DMS79 (cell line): ENCODE results near the gene OXER1.

Experiments
- DNase-seq: peaks from one replicate; lab custom pipeline; 2025; lab: John Stamatoyannopoulos, UW

Gene OXER1

GRCh38 chr2:42769583-42770287 is 5.8 kb upstream of the OXER1 start:
- DNase-seq = no peak

DNA sequence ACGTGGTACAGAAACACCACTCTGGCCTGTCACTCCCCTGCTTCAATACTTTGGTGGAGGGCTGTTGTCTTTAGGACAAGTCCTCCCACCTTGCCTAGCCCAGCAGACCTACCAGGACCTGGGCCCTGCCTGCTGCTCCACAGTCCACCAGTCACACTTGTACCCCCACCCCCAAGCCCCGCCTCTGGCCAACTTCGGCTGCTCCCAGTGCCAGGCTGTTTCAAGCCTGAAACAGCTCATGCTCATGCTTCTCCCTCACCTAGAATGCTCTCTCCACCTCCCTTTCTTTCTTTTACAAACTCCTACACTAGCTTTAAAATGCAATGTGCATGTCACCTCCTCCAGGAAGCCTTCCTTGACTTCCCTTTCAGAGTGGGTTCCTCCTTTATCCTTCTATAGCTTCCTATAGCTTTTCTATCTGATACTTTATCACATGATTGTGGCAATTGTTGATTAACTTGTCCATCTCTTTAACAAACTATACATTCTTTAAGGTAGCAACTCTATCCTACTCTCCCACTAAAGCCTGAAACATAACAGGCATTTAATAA is 4.8 kb upstream of the OXER1 start:
- DNase-seq = no peak

- DNase-seq = no peak
Observed at GRCh38 chr2:42767899-42768705, 4.2 kb upstream of the OXER1 start.

DNA sequence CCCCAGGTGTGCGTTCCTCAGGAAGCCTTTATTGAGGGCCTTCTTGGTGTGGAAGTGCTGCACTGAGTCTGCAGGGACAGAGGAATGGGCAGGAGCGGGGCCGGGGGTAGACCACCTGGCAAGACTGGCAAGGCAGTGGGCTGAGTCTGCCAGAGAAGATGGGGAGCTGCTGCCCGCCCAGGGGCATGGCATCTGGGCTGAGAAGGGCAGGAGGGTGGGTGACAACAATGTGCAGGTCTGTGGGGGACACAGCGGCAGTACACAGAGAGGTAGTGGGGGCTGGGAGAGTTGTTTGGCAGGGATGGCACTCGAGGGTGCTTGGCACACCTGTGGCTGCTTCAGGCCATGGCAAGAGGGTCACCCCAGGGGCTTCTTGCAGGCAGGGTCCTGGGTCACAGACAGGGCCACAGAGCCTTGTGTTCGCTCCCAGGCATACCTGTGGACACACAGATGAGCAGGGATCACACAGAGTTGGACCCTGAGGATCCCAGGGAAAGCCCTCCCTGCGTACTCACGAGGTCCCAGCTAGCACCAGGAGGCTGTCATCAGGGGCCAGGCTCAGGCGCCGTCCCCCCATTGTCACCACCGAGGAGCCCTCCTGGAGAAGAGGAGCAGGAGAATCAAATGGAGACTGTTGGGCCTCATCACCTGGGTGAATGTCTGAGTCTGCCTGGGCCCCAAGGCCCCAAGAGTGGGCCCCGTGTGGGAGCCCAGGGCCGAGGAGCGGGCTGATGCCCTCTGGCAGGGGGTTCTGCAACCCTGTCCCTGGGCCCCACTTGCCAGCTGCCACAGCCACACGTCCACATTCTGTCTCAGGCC is 3.4 kb upstream of the OXER1 start:
- no peak for DNase-seq

DNA sequence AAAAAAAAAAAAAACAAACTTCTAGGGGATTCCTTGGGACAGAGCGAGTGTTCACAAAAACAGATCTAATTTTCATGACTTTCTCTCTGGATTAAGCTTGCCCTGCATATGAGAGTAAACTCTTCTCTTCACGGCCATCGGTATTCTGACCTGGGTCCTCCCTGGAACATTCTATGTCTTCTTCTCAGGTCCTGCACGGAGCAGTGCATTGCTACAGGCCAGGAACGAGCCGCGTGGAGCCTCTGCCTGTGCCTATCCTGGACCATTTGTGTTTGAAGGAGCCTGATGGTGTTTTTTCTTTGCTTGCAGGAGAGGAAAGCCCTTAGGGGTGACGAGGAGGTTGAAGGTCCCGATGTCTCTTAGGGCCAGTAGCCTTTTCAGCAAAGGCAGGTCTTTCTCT is 1.8 kb upstream of the OXER1 start:
- no peak for DNase-seq

DNA sequence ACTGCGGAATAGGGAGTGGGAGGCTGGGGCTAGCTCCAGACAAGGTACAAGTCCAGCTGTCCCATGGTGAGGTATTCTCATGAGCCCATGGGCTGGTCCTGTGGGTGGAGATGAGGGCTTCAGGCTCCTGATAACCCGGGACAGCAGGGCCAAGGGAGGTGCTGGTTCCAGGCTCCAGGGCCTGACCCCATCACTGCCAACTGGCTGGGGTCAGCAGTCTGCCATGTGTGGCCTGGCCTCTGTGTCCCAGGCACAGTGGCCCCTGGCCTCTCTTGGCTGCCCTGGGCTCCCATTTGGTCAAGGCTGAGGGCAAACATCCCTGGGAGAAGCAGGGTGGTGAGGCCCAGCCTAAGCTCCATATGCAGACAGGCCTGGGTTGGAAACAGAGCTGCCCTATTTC is 966 bp upstream of the OXER1 start:
- no peak for DNase-seq

DNA sequence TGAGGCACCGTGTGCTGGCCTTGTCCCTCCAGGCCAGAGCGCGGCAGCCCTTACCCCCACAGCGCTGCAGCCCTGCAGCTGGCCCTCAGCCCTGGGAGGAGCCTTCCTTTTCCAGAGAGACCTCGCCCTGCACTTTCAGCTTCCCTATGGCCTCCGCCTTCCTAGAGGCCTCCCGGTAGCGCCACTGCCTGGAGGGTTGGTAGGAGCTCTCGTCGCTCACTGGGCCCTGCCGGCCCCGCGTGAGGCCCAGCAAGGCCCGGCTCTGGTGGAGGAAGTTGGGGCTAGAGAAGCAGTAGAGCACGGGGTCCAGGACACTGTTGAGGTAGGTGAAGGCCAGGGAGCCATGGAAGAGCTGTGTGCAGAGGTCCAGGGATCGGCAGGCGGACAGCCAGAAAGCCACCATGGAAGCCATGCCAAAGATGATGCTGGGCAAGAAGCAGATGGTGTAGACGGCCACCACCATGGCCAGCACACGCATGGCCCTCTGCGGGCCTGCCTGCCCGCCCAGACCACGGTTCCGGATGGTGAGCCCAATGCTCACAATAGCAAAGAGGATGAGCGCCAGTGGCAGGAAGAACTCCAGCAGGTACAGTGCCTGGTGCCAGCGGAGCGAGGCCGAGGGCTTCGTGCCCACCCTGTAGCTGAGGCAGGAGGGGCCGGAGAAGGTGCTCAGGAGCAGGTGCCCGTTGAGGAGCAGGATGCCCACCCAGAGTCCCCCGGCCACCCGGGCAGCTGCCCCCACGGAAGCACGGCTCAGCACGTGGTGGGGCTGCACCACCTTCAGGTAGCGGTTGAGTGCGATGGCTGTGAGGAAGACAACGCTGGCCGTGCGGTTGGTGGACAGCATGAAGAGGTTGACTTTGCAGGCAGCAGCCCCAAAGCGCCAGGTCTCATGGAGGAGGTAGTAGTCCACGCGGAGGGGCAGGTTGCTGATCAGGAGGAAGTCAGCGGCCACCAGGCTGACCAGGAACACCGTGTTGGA is 821 bp downstream of the OXER1 start:
- DNase-seq = no peak

GRCh38 chr2:42762155-42762554 is 1.8 kb downstream of the OXER1 start:
- no peak for DNase-seq

DNA sequence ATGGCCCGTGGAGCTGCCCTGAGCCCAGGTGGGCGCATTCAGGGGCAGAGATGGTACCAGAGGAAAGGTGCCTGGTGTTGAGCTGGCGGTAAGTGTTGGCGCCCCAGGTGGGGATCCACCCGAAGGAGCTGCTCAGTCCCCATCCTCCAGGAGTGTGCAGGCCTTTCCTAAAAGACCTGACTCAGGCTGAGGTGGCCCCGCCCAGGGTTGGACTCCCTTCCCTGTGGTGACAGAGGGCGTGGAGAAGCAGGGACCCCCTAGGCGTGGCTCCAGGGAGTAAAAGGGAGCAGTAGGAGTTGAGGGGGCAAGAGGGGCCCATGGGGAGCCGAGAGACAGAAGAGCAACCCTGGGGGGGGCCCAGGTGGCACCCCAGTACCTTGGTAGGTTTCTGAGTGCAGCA is 2.4 kb downstream of the OXER1 start:
- no peak for DNase-seq

GRCh38 chr2:42758751-42759150 is 5.2 kb downstream of the OXER1 start:
- DNase-seq = no peak

GRCh38 chr2:42757981-42758740 is 5.8 kb downstream of the OXER1 start:
- no peak for DNase-seq

- no peak for DNase-seq
Observed at GRCh38 chr2:42756966-42757513, 6.9 kb downstream of the OXER1 start.

DNA sequence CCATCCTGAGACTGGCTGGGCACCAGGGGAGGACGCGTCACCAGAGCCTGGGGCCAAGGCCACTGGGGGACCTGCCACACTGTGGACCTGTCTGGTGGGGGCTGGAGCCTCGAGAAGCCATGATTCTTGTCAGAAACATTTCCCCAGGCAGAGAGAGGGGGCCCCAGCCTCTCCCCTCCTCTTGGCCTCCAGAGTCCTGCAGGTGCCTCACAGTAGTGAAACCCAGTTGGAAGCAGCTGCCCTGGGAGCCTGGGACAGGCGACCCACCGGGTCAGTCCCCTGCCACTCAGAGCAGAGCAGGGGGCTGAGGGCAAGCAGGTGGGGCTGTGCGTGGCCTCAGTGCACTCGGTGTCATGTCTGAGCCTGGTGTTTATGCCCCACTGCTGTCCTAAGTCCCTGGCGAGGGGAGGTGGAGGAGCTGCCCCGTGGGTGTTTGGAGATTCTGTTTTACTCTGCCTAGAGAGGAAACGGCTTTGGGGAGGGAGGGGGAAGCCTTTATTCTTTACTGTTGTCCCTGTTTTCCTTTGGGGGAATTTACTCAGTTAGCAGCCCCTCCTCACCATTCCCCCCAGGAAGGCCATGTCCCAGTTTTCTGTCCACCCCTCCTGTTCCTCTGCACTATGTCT is 7.7 kb downstream of the OXER1 start:
- no peak for DNase-seq

DNA sequence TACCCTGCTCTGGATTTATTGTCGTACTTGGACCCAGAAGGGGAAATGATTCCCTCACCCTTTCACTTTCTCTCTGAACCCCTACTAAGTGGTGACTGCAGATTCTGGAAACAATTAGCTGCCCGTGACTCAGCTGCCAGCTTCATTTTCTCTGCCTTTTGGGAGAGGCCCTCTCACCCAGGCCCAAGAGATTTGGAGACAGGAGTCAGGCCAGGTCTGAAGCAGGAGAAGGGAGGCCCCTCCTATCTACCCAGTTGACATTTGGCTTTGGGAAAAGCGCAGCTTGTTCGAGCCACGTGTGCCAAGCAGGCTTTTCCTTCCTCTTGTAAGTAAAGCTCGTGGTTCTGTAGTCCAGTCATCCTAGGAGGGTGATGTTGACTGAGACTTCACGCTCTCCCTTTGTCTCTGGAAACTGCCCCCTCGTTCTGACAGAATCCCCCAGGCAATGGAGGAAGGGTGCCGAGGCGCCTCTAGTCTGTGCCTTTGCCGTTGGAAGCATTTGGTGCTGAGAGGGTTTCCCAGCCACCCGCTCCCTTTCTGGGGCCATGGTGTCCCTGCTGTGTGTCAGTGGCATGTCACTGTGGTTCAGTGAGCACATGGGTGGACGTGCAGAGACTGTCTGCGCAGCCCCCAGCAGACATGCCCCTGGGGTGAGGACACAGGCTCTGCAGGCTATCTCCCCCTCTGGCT is 8.6 kb downstream of the OXER1 start:
- no peak for DNase-seq

- no peak for DNase-seq
Observed at GRCh38 chr2:42754776-42755140, 9.2 kb downstream of the OXER1 start.

GRCh38 chr2:42754021-42754775 is 9.7 kb downstream of the OXER1 start:
- DNase-seq = peak; percentile 72

- DNase-seq = no peak
Observed at GRCh38 chr2:42752816-42753813, 10.8 kb downstream of the OXER1 start.
